Epithelial cell of proximal tubule (primary cell): ENCODE results near the gene RTL1. TPM values are rescaled to one million over a fixed set of nuclear protein-coding genes. Genes with fewer than 3 reads are reported as not detected.

Experiments
- DNase-seq: peaks from one replicate; pipeline ENCODE4 v3.0.0-alpha.2; 2011; ENCODE audit warnings: low read depth
- H3K4me3 ChIP-seq: 2 replicates; pipeline ENCODE4 v1.5.1; 2011; ENCODE audit warnings: low read depth, mild to moderate bottlenecking, low read length
- total RNA-seq: library from RNA; depleted of rRNA; stranded (reverse); fragments of >200 nt; gene quantifications from 2 replicates; pipeline ENCODE4 v1.2.3, GENCODE V29; 2015
- TF ChIP-seq, protein P1 (sequence below): conservative IDR thresholded peaks from 2 replicates; pipeline ENCODE4 v1.5.1; 2012; ENCODE audit warnings: low read depth, mild to moderate bottlenecking, low read length

Gene RTL1
- total RNA-seq, 1 donor from 2014 or later, result 0.06 TPM

GRCh38 chr14:100898465-100898864 lies 5.1 kb downstream of the RTL1 start:
- TF ChIP-seq, protein P1, sequence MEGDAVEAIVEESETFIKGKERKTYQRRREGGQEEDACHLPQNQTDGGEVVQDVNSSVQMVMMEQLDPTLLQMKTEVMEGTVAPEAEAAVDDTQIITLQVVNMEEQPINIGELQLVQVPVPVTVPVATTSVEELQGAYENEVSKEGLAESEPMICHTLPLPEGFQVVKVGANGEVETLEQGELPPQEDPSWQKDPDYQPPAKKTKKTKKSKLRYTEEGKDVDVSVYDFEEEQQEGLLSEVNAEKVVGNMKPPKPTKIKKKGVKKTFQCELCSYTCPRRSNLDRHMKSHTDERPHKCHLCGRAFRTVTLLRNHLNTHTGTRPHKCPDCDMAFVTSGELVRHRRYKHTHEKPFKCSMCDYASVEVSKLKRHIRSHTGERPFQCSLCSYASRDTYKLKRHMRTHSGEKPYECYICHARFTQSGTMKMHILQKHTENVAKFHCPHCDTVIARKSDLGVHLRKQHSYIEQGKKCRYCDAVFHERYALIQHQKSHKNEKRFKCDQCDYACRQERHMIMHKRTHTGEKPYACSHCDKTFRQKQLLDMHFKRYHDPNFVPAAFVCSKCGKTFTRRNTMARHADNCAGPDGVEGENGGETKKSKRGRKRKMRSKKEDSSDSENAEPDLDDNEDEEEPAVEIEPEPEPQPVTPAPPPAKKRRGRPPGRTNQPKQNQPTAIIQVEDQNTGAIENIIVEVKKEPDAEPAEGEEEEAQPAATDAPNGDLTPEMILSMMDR, result no peak
- DNase-seq, result no peak
- H3K4me3 ChIP-seq, result no peak overlapping the region

GRCh38 chr14:100896369-100897060 lies 7.0 kb downstream of the RTL1 start:
- H3K4me3 ChIP-seq, result no peak overlapping the region
- TF ChIP-seq, protein P1, result no peak
- no peak for DNase-seq

DNA sequence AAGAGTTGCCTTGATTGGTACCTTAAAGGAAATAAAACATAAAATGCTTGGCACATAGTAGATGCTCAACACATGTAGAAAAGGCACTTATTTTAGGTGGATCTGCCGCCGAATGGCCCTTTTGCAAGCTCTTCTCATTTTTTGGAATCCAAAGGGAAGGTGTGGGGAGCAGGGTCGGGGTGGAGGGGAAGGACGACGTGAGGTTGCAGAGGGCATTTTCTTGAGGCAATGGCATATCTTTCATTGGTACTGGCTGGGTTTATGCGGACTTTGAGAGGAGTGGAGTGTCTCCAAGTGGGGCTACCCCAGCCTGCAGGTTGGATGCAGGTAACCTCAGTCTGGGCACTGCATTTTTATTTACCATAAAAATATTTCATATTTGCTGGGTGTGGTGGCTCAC lies 8.1 kb downstream of the RTL1 start:
- TF ChIP-seq, protein P1, result no peak
- no peak for DNase-seq
- H3K4me3 ChIP-seq, result no peak overlapping the region

- TF ChIP-seq, protein P1, result no peak
- no peak overlapping the region for H3K4me3 ChIP-seq
- DNase-seq, result no peak
These were observed 9.1 kb downstream of the RTL1 start for GRCh38 chr14:100894416-100894815.

- no peak overlapping the region for H3K4me3 ChIP-seq
- TF ChIP-seq, protein P1, result no peak
- no peak for DNase-seq
These were observed 9.8 kb downstream of the RTL1 start for GRCh38 chr14:100893760-100894159.

- no peak overlapping the region for H3K4me3 ChIP-seq
- DNase-seq, result no peak
- TF ChIP-seq, protein P1, result no peak
These were observed 10.3 kb downstream of the RTL1 start for GRCh38 chr14:100893228-100893601.
